ENCODE data around the gene MEPE.

GRCh38 chr4:87853891-87854290 lies 21.1 kb downstream of the MEPE start:
- TF ChIP-seq CTCF (optimal IDR thresholded peaks at IDR 0.05 in 1 of 3, IDR thresholded peaks at IDR 0.05 in 1 of 3, conservative IDR thresholded peaks at IDR 0.05 in 1 of 3; ENCODE audit: extremely low read depth in 1 of 3, insufficient read depth in 2 of 3, low read length in 3 of 3): no peak
- no peak for TF ChIP-seq EZH2 (IDR thresholded peaks at IDR 0.05; ENCODE audit: low read length)
